ENCODE results near the gene ATIC. TPM values are rescaled to one million over a fixed set of nuclear protein-coding genes. Genes with fewer than 3 reads are reported as not detected.

ATIC gene
- total RNA-seq, 1 experiment from 2014 or later, result 84.5 TPM

DNA sequence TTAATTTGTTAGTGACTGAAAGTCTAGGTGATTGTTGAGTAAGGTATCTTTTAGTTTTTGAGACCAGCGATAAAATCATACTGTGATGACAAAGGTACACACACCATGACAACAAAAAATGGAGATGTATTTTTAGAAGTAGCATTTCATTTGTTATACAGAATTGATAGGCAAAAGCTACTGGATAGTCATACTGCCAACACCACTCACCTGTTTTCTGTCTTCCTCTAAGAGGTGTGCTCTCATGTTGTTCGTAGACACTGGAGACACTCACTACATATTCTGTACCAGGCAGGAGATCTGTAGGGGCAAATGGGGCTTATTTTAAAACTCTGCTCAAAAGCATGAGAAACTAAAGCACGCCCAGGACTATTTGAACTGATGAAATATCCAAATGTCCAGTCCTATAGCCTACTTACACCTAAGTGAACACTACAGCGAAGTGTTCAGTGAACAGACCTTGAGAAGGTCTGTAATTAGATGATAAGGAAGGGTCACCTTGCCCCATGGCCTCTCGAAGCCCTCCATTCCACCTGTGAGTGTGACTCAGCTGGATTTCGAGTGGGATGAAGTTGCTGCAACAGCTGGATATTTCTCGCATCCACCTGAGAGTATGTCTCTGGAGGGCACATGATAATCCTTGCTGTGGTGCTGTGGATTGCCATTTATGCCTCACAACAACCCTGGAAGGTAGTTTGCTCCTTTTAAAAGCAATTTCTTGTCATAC lies 76.3 kb downstream of the ATIC start:
- no peaks in the 10 kb centered on the region for H3K27me3 ChIP-seq (ENCODE audit: low read length)
- H3K9me3 ChIP-seq (ENCODE audit: low read length), result no peaks in the 10 kb centered on the region
- H4K20me1 ChIP-seq (ENCODE audit: insufficient read depth, low read depth, low read length), result no peaks in the 10 kb centered on the region
- DNase-seq, result peak; percentile 40
- no peaks in the 10 kb centered on the region for H3K79me2 ChIP-seq (ENCODE audit: low read length)
- no peak overlapping the region for H3K4me3 ChIP-seq (ENCODE audit: low read length)
- H2AFZ ChIP-seq (ENCODE audit: low read length), result no peak overlapping the region
- H3K36me3 ChIP-seq (ENCODE audit: insufficient read depth, low read length), result no peaks in the 10 kb centered on the region
- H3K9me2 ChIP-seq (replicated peaks; ENCODE audit: insufficient read depth, low read length), result no peaks in the 10 kb centered on the region
- peaks cover 5% of the 10 kb centered on the region for H3K4me1 ChIP-seq (ENCODE audit: low read length)
- no peak overlapping the region for H3K27ac ChIP-seq (ENCODE audit: low read length)
- no peak overlapping the region for H3K9ac ChIP-seq (ENCODE audit: low read length)
- no peak overlapping the region for H3K4me2 ChIP-seq (ENCODE audit: low read depth, low read length, poor library complexity, severe bottlenecking)

DNA sequence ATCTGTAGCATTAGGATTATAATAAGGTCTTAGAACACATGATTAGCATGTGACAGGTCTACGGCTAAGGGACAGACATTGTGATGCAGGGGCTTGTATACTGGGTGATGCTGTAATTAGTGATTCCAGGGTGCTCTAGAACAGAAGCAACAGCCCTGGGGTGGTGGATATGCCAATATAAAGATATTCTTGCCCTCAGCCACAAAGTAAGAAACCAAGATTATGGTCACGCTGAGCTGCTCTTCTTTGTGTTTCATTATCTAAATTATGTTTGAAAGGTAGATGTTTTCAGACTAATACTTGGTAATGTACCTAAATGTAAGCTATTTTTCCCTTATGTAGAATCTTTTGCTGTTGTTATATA lies 78.7 kb downstream of the ATIC start:
- Histone ChIP-seq H2AFZ (ENCODE audit: low read length) (no peak overlapping the region), H3K36me3 (ENCODE audit: insufficient read depth, low read length) (no peaks in the 10 kb centered on the region), H3K9me2 (replicated peaks; ENCODE audit: insufficient read depth, low read length) (no peaks in the 10 kb centered on the region), H3K27ac (ENCODE audit: low read length) (no peak overlapping the region), H3K4me3 (ENCODE audit: low read length) (no peak overlapping the region), H3K9me3 (ENCODE audit: low read length) (no peaks in the 10 kb centered on the region), H3K9ac (ENCODE audit: low read length) (no peak overlapping the region), H4K20me1 (ENCODE audit: insufficient read depth, low read depth, low read length) (no peaks in the 10 kb centered on the region), H3K4me2 (ENCODE audit: low read depth, low read length, poor library complexity, severe bottlenecking) (no peak overlapping the region), H3K27me3 (ENCODE audit: low read length) (no peaks in the 10 kb centered on the region), H3K79me2 (ENCODE audit: low read length) (no peaks in the 10 kb centered on the region), H3K4me1 (ENCODE audit: low read length) (peaks cover 5% of the 10 kb centered on the region)
- no peak for DNase-seq

DNA sequence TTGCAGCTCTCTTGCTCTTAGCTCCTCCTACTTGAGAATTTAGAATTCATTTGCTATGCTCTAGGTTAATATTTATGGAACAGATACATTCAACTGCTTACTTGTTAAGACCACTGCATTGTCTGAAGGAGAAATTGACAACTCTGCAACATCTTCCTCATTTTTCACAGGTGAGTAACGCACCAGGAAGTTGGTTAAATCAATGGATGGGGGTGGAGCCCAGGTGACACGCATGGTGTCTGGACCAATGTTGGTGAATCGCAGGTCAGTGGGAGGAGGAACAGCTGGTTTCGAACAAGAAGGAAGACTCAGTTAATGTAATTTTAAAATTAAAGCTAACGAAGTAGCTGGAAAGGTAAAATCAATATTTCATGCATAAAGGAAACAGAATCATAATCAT lies 79.7 kb downstream of the ATIC start:
- H3K9me3 ChIP-seq (ENCODE audit: low read length), result no peaks in the 10 kb centered on the region
- no peak overlapping the region for H2AFZ ChIP-seq (ENCODE audit: low read length)
- no peak for DNase-seq
- peaks cover 5% of the 10 kb centered on the region for H3K4me1 ChIP-seq (ENCODE audit: low read length)
- no peaks in the 10 kb centered on the region for H3K27me3 ChIP-seq (ENCODE audit: low read length)
- H3K36me3 ChIP-seq (ENCODE audit: insufficient read depth, low read length), result no peaks in the 10 kb centered on the region
- H3K27ac ChIP-seq (ENCODE audit: low read length), result no peak overlapping the region
- H4K20me1 ChIP-seq (ENCODE audit: insufficient read depth, low read depth, low read length), result no peaks in the 10 kb centered on the region
- no peaks in the 10 kb centered on the region for H3K79me2 ChIP-seq (ENCODE audit: low read length)
- no peak overlapping the region for H3K4me3 ChIP-seq (ENCODE audit: low read length)
- H3K9me2 ChIP-seq (replicated peaks; ENCODE audit: insufficient read depth, low read length), result no peaks in the 10 kb centered on the region
- H3K9ac ChIP-seq (ENCODE audit: low read length), result no peak overlapping the region
- H3K4me2 ChIP-seq (ENCODE audit: low read depth, low read length, poor library complexity, severe bottlenecking), result no peak overlapping the region

DNA sequence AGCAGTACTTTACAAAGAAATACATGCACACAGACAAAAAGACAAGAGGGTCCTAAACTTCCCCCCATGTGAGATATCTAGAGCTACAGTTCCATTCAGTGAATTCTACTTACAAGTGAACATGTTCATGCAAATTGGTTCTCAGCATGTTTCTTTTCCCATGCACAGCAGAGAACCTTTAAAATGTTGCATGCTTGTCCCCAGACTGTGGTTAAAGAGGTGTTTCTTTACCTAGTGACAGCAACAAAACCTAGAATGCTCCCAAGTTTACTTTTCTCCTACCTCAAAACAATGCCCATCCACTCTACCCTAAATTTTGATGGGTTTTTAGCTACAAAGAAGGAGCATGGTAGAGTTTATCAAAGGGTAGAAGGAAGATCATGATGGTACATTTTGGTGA lies 80.3 kb downstream of the ATIC start:
- Histone ChIP-seq H3K27ac (ENCODE audit: low read length) (no peak overlapping the region), H3K4me1 (ENCODE audit: low read length) (peaks cover 5% of the 10 kb centered on the region), H4K20me1 (ENCODE audit: insufficient read depth, low read depth, low read length) (no peaks in the 10 kb centered on the region), H3K4me2 (ENCODE audit: low read depth, low read length, poor library complexity, severe bottlenecking) (no peak overlapping the region), H3K4me3 (ENCODE audit: low read length) (no peak overlapping the region), H3K9me3 (ENCODE audit: low read length) (no peaks in the 10 kb centered on the region), H3K9ac (ENCODE audit: low read length) (no peak overlapping the region), H3K36me3 (ENCODE audit: insufficient read depth, low read length) (no peaks in the 10 kb centered on the region), H3K79me2 (ENCODE audit: low read length) (no peaks in the 10 kb centered on the region), H3K9me2 (replicated peaks; ENCODE audit: insufficient read depth, low read length) (no peaks in the 10 kb centered on the region), H2AFZ (ENCODE audit: low read length) (no peak overlapping the region), H3K27me3 (ENCODE audit: low read length) (no peaks in the 10 kb centered on the region)
- no peak for DNase-seq

DNA sequence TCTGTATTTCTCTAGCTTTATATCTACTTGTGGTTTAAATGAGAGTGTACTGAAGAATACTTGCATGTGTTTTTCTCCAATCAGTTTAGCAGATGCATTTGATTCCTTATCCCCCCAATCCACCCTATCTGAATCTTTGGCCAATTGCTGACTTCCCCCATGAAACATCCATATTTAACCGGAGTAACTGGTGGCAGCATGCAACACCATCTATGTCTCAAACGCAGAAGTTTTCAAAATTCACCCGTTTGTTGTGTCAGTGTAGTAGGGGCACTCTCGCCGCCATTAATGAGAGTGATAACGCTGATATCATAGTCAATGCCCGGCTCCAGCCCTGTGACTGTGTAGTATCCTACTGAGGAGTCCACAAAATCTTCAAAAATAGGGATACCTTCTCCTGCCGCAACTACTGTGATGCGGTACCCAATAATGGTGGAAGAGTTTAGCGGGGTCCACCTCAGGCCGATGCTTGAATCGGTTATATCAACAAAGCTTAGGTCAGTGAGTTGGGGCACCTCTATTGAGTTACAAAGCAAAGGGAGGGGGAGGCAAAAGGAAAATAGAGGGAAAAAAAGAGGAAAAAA lies 80.9 kb downstream of the ATIC start:
- Histone ChIP-seq H3K27ac (ENCODE audit: low read length) (no peak overlapping the region), H3K9me2 (replicated peaks; ENCODE audit: insufficient read depth, low read length) (no peaks in the 10 kb centered on the region), H3K4me2 (ENCODE audit: low read depth, low read length, poor library complexity, severe bottlenecking) (no peak overlapping the region), H3K4me3 (ENCODE audit: low read length) (no peak overlapping the region), H3K36me3 (ENCODE audit: insufficient read depth, low read length) (no peaks in the 10 kb centered on the region), H4K20me1 (ENCODE audit: insufficient read depth, low read depth, low read length) (no peaks in the 10 kb centered on the region), H2AFZ (ENCODE audit: low read length) (no peak overlapping the region), H3K9me3 (ENCODE audit: low read length) (no peaks in the 10 kb centered on the region), H3K79me2 (ENCODE audit: low read length) (no peaks in the 10 kb centered on the region), H3K27me3 (ENCODE audit: low read length) (no peaks in the 10 kb centered on the region), H3K4me1 (ENCODE audit: low read length) (peaks cover 5% of the 10 kb centered on the region), H3K9ac (ENCODE audit: low read length) (no peak overlapping the region)
- no peak for DNase-seq

DNA sequence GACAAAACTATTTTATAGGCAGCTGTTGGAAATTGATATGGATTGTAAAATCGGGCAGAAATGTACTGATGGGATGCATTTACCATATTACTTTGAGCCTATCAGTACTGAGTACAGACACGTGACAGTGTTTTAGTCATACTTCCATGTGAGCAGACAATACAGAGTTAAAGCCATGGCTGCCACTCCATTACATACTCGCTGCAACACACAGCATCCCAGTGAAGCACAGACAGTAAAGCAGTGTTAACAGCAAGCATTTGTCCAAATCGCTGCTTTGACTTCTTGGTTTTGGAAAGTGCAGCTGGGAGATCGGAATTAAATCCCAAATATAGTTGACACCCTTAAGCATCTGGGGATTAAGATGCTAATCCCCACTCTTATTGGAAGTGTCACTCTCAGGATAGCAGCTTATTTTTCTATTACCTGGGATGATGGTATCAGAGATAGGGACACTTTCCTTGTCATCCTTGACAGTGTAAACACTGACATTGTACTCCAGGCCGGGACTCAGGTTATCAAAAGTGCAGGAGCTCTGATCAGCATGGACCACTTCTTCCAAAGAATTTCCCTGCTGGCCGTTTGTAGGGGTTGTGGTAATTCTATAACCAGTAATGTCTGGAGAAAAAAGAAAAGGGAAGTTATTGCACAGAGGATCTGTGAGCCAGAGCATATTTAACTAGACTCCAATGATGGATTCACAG lies 82.4 kb downstream of the ATIC start:
- no peaks in the 10 kb centered on the region for H4K20me1 ChIP-seq (ENCODE audit: insufficient read depth, low read depth, low read length)
- H3K4me3 ChIP-seq (ENCODE audit: low read length), result no peak overlapping the region
- no peaks in the 10 kb centered on the region for H3K9me3 ChIP-seq (ENCODE audit: low read length)
- H3K27ac ChIP-seq (ENCODE audit: low read length), result no peak overlapping the region
- H3K9ac ChIP-seq (ENCODE audit: low read length), result no peak overlapping the region
- no peaks in the 10 kb centered on the region for H3K36me3 ChIP-seq (ENCODE audit: insufficient read depth, low read length)
- DNase-seq, result no peak
- H3K4me2 ChIP-seq (ENCODE audit: low read depth, low read length, poor library complexity, severe bottlenecking), result no peak overlapping the region
- peaks cover 5% of the 10 kb centered on the region for H3K4me1 ChIP-seq (ENCODE audit: low read length)
- H2AFZ ChIP-seq (ENCODE audit: low read length), result no peak overlapping the region
- H3K9me2 ChIP-seq (replicated peaks; ENCODE audit: insufficient read depth, low read length), result no peaks in the 10 kb centered on the region
- H3K79me2 ChIP-seq (ENCODE audit: low read length), result no peaks in the 10 kb centered on the region
- H3K27me3 ChIP-seq (ENCODE audit: low read length), result no peaks in the 10 kb centered on the region

DNA sequence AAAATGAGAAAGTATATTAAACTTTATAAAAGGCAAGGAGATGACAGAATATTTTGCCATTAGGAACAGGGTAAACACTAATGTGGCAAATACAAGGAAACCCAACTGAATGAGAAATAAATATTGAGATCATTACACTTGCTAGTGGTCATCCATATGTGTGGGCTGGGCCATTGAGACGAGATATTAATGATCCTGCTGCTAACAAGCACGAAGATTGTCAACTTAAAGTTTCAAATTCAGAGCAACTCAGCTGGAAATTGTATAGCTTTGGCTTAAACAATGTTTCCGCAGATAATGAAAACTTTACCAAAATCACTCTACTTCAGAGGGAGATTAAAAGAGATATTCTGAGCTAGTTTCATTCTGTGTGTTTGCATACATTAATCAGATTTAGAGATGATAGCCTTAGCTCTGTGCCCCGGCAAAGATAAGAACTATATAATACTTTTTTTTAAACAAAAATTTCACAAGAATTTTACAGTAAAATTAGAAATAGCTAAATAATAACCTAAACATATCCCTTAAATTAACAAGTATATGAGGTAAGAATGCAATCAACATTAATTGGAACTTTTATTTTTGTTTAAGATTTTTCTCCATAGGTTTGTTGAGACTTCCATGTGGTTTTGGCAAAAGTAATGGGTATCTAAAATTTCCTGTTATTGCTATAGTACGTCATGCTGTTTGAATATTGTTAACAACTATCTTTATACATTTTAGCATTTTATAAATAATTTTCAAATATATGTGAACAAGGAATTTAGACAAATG lies 84.0 kb downstream of the ATIC start:
- Histone ChIP-seq H3K9me2 (replicated peaks; ENCODE audit: insufficient read depth, low read length) (no peaks in the 10 kb centered on the region), H3K27ac (ENCODE audit: low read length) (no peak overlapping the region), H3K36me3 (ENCODE audit: insufficient read depth, low read length) (no peaks in the 10 kb centered on the region), H2AFZ (ENCODE audit: low read length) (no peak overlapping the region), H3K4me1 (ENCODE audit: low read length) (peaks cover 5% of the 10 kb centered on the region), H4K20me1 (ENCODE audit: insufficient read depth, low read depth, low read length) (no peaks in the 10 kb centered on the region), H3K27me3 (ENCODE audit: low read length) (no peaks in the 10 kb centered on the region), H3K9ac (ENCODE audit: low read length) (no peak overlapping the region), H3K4me2 (ENCODE audit: low read depth, low read length, poor library complexity, severe bottlenecking) (no peak overlapping the region), H3K79me2 (ENCODE audit: low read length) (no peaks in the 10 kb centered on the region), H3K4me3 (ENCODE audit: low read length) (no peak overlapping the region), H3K9me3 (ENCODE audit: low read length) (no peaks in the 10 kb centered on the region)
- DNase-seq, result no peak
